ENCODE results near the gene MYT1. TPM values are rescaled to one million over a fixed set of nuclear protein-coding genes. Genes with fewer than 3 reads are reported as not detected.
A peak's percentile ranks its signal among the peaks of the same experiment; 100 is the strongest.

Gene MYT1
- total and polyA plus RNA-seq, 2 of the 13 experiments (the other 11 are each of a cell fraction or from before 2014, with no cell fraction given): 0.58 to 2.5 TPM

GRCh38 chr20:64188682-64189529 lies 24.7 kb downstream of the MYT1 start (continued):
- TF ChIP-seq MTERF4 (CRISPR knock-in tag; IDR thresholded peaks at IDR 0.05): peak; percentile 44; the same call in 1 of the 2 replicates
- TF ChIP-seq PRPF4 (IDR thresholded peaks at IDR 0.05; ENCODE audit: low read depth, low read length, poor library complexity, severe bottlenecking): no peak
- no peak for TF ChIP-seq RBFOX2 (IDR thresholded peaks at IDR 0.05; ENCODE audit: low read depth, low read length)
- TF ChIP-seq MBD4 (IDR thresholded peaks at IDR 0.05; ENCODE audit: borderline replicate concordance, low read length): no peak
- no peak for TF ChIP-seq ZNF496 (CRISPR knock-in tag; IDR thresholded peaks at IDR 0.05; ENCODE audit: insufficient replicate concordance)
- TF ChIP-seq PREB (CRISPR knock-in tag; IDR thresholded peaks at IDR 0.05): no peak
- TF ChIP-seq FOXM1 (CRISPR knock-in tag; IDR thresholded peaks at IDR 0.05): no peak
- peak; percentile 87 for TF ChIP-seq DNMT3B (CRISPR knock-in tag; conservative IDR thresholded peaks at IDR 0.05)
- TF ChIP-seq ZNF484 (CRISPR knock-in tag; IDR thresholded peaks at IDR 0.05; ENCODE audit: borderline replicate concordance, low read depth): no peak
- no peak for TF ChIP-seq ZNF446 (CRISPR knock-in tag; IDR thresholded peaks at IDR 0.05)
- TF ChIP-seq FOXA1 (IDR thresholded peaks at IDR 0.05): no peak
- TF ChIP-seq FOXA1 (CRISPR knock-in tag; IDR thresholded peaks at IDR 0.05): peak; percentile 82
- no peak for TF ChIP-seq SNRNP70 (IDR thresholded peaks at IDR 0.05; ENCODE audit: low read depth, low read length)
- TF ChIP-seq ZNF724P (CRISPR knock-in tag; IDR thresholded peaks at IDR 0.05; ENCODE audit: borderline replicate concordance): 0 out of 2 replicates have a peak, but pooled peaks have one; percentile 19
- TF ChIP-seq CREB3 (CRISPR knock-in tag; IDR thresholded peaks at IDR 0.05): no peak
- TF ChIP-seq PRDM10 (CRISPR knock-in tag; IDR thresholded peaks at IDR 0.05; ENCODE audit: low read depth): no peak
- no peak for TF ChIP-seq ZNF260 (CRISPR knock-in tag; IDR thresholded peaks at IDR 0.05; ENCODE audit: borderline replicate concordance, low read depth)
- TF ChIP-seq, protein P1, sequence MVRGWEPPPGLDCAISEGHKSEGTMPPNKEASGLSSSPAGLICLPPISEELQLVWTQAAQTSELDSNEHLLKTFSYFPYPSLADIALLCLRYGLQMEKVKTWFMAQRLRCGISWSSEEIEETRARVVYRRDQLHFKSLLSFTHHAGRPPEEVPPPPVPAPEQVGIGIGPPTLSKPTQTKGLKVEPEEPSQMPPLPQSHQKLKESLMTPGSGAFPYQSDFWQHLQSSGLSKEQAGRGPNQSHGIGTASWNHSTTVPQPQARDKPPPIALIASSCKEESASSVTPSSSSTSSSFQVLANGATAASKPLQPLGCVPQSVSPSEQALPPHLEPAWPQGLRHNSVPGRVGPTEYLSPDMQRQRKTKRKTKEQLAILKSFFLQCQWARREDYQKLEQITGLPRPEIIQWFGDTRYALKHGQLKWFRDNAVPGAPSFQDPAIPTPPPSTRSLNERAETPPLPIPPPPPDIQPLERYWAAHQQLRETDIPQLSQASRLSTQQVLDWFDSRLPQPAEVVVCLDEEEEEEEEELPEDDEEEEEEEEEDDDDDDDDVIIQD (CRISPR knock-in tag; IDR thresholded peaks at IDR 0.05; ENCODE audit: low read depth): peak; percentile 66
- no peak for TF ChIP-seq NCOA5 (CRISPR knock-in tag; IDR thresholded peaks at IDR 0.05)
- peak; percentile 99 for TF ChIP-seq ELF3 (CRISPR knock-in tag; IDR thresholded peaks at IDR 0.05)

Data from HepG2 (cell line).